ENCODE results near the gene TAF11L9.
"Not testable (repeated sequence)": the region's sequence is repeated elsewhere in the genome, so short reads cannot be mapped to it uniquely, and the experiment has no call there.

- not testable (repeated sequence) for TF ChIP-seq POLR2A, CTCF (IDR thresholded peaks at IDR 0.05)
Measured at GRCh38 chr5:17603880-17604279, 9.7 kb upstream of the TAF11L9 start, which contains the start of gene TAF11L11.

Measured in Peyer's patch (tissue), 4 donors.